ENCODE data around the gene NUAK1.

The NUAK1 gene

DNA sequence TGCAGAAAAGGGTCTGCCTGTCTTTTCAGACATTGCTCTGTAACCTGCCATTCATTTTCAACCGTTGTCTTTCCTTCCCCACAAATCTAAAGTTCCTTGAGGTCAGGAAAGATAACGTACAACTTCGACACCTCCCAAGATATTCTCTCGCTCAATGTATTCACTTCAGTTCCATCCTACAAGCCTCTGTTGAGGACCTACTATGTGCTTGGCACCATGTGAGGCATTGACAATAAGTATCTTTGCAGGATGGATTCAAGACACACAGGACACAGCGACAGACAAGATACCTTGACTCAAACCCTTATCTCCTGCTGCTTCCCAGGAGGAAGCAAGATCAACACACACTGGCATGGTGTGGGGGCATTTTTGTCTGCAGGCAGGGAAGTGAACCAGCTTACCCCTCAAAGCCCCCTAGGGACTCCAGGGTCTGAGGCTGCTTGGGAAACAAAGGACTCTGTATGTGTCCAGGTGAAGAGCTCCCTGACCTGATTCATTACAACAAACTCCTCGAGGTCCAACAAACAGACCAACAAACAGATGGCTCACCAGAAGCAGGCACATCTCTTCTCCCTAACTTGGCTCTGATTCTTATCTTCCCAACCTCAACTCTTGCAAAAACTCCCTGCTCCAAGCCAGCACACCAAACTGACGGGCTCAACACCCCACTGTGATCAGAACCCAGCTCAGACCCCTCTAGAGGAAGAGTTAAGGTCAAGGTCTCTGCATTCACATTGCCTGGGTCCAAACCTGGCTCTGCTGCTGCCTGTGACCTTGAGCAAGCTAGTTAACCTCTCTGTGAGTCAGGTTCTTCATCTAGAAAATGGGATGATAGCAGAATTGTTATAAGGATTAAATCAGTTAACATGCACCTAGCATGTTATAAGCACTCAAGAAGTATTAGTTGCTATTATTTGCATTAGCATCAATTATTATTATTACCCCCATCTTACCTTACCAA is 6.3 kb downstream of the NUAK1 start:
- no peaks in the 10 kb centered on the region for H3K9me3 Mint-ChIP-seq
- H3K27ac Mint-ChIP-seq: no peak overlapping the region
- peaks cover 39 to 79% of the 10 kb centered on the region in 2 donors for H3K27me3 Mint-ChIP-seq
- DNase-seq (no peak), ATAC-seq (replicated peaks) (no peak)
- no peak overlapping the region for H3K4me3 Mint-ChIP-seq
- H3K4me1 Mint-ChIP-seq (ENCODE audit: low read depth in 2 of 2): peaks cover 5 to 18% of the 10 kb centered on the region in 2 donors
- H3K36me3 Mint-ChIP-seq (ENCODE audit: insufficient read depth): no peaks in the 10 kb centered on the region

DNA sequence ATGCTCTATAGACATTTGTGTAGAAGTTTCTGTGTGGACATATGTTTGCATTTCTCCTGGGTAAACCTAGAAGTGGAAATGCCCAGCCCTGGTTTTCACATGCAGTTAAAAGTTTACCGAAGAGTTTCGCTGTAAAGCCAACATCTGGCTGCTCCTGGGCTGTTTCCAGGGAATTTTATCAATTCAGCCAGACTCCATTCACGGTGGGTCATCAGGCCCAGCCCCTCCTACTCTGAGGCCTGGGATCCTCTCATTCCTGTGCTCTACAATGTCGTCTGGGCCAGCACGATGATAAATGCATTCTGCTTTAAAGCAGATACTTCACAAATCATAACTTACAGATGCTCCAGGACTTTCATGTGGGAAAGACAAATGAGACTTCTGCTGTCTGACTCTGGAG is 7.1 kb downstream of the NUAK1 start:
- no peak for DNase-seq
- H3K27me3 Mint-ChIP-seq: peaks cover 32 to 71% of the 10 kb centered on the region in 2 donors
- H3K27ac Mint-ChIP-seq: no peak overlapping the region
- ATAC-seq (replicated peaks): no peak
- H3K4me3 Mint-ChIP-seq: no peak overlapping the region
- H3K9me3 Mint-ChIP-seq: no peaks in the 10 kb centered on the region
- H3K36me3 Mint-ChIP-seq (ENCODE audit: insufficient read depth): no peaks in the 10 kb centered on the region
- H3K4me1 Mint-ChIP-seq (ENCODE audit: low read depth in 2 of 2): peaks cover 5 to 14% of the 10 kb centered on the region in 2 donors

DNA sequence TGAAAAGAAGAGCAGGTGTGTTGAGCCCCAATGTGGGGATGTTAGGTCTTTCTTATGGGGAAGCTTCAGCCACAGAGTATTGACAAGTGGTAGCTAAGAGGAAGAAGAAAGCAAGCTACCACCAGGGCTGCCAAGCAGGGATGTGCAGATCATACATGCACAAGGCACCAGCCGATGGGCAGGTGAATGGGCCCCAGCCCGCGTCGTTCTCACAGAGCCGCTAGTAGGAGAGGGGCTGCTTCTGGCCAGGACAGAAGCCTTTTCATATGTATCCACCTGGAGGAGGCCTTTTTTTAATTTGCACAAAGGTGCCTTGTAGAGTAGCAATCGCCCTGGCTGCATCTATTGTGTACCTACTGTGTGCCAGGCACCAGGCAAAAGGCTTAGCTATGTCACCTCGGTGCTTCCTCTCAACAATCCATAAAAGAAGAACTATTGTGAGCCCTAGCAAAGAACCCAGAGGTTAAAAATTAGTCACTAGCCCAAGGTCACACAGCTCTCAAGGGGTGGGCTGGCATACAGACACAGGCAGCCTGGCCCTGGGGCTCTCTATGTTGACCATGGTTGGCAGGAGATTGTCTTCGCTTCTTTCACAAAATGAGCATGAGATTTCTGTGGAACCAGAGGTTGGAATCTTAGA is 8.2 kb downstream of the NUAK1 start:
- Mint-ChIP-seq H3K27me3 (peaks cover 25 to 61% of the 10 kb centered on the region in 2 donors), H3K9me3 (no peaks in the 10 kb centered on the region)
- no peak for ATAC-seq (replicated peaks)

DNA sequence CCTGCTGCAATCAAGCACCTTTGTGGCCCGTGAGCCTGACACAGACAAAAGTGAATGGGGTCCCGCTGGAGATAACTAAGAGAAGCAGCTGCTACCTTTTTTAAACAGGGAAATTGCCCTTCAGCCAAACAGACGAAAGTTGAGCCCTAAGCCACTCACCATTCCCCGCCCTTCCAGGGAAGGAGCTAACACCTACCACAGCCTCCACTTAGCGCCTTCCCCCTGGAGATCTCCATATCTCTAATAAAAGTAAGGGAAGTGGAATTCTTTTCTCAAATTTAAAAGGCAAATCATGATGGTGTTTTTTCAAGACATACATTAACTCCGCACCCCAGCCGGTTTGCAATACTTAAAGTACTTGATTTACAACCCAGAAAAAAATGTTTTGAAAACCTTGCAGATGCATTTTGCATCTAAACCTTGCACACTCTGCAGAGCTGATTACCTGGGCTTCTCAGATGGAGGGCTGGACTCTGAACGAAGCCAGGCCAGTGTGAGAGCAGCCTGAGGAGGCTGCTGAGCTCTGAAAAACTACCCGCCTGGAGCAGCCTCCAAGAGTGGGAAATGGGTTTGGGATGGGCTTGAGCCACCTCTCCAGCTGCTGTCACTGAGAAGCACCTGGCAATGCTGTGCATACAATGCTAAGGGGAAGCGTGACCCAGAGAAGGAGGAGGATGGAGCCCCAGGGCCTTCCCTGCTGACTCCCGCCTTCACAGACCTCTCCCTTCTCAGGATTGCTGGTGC is 10.0 kb downstream of the NUAK1 start:
- Mint-ChIP-seq H3K27me3 (peaks cover 14 to 42% of the 10 kb centered on the region in 2 donors), H3K27ac (no peak overlapping the region), H3K4me1 (ENCODE audit: low read depth in 2 of 2) (no peaks in the 10 kb centered on the region), H3K36me3 (ENCODE audit: insufficient read depth) (no peaks in the 10 kb centered on the region), H3K4me3 (no peak overlapping the region), H3K9me3 (no peaks in the 10 kb centered on the region)
- ATAC-seq (replicated peaks) (no peak), DNase-seq (no peak)

More for the DNA sequence above, 8.2 kb downstream of the NUAK1 start:
- Mint-ChIP-seq H3K4me1 (ENCODE audit: low read depth in 2 of 2) (peaks cover 0 to 3% of the 10 kb centered on the region in 2 donors), H3K4me3 (no peak overlapping the region), H3K36me3 (ENCODE audit: insufficient read depth) (no peaks in the 10 kb centered on the region), H3K27ac (no peak overlapping the region)
- DNase-seq: no peak

DNA sequence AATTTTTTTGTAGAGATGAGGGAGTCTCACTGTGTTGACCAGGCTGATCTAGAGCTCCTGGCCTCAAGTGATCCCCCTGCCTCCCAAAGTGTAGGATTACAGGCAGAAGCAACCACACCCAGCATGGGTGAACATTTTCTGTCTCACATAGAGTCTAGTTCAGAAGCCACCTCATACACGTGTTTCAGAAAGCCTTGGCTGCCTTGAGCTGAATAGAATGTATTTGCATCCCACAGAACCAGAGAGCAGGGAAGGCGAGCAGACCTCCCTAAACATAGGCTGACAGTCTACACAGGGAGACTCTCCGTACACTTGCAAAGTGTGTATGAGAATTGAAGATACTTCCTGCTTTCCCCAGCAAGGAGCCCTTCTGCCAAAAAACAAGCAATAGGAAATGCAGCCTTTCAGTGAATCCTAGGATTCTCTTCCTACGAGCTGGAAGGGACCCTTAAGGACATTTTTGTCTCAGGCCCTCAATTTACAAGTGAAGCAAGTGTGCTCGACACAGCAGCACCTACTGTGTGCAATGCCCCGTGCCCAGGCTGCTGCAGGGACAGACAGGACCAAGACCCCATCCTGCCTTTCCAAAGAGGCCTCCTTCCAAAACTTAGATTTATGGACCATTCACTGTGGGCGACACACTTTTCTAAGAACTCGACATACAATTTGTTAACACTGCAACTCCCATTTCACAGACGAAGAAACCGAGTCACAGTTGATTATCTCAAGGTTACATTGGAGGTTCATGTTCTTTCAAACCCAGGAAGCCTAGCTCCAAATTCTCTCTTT is 11.2 kb downstream of the NUAK1 start:
- no peaks in the 10 kb centered on the region for H3K36me3 Mint-ChIP-seq (ENCODE audit: insufficient read depth)
- H3K27me3 Mint-ChIP-seq: peaks cover 5 to 37% of the 10 kb centered on the region in 2 donors

DNA sequence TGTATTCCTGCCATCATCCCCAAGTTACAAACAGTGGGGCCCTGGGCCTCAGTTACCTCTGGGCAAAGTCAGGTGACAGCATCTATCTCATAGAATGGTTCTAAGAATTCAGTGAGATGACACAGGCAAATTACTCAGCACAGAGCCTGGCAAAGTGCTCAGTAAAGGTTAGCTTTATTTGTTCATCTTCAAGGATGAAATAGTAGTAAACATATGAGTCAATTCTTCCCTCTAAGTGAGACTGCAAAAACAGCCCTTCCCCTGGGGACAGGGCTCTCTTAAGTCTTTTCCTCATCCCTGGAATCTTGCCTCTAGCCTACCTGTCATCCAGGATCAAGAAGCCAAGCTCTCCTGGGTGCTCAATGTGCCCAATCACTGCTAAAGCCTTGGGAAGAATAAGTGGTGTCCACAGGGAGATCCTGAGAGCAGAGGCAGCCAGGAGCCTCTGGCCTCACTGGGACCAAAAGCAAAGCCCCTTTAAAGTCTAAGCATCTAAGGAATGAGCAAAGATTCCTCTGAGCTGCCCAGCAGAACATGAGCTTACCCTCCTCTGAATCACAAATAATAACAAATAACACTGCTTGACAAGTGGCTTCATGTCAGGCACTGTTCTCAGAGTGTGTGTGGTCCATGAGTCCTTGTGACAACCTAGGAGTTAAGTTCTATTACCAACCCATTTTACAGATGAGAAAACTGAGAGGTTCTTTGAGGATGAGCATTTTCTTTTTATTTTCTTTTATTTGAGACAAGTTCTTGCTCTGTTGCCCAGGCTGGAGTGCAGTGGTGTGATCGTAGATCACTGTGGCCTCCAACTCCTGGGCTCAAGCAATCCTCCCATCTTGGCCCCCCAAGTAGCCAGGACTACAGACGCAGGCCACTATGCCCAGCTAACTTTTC is 12.1 kb downstream of the NUAK1 start:
- Mint-ChIP-seq H3K4me3 (no peak overlapping the region), H3K27me3 (peaks cover 5 to 37% of the 10 kb centered on the region in 2 donors), H3K4me1 (ENCODE audit: low read depth in 2 of 2) (no peaks in the 10 kb centered on the region), H3K27ac (no peak overlapping the region), H3K9me3 (no peaks in the 10 kb centered on the region), H3K36me3 (ENCODE audit: insufficient read depth) (no peaks in the 10 kb centered on the region)
- DNase-seq (no peak), ATAC-seq (replicated peaks) (no peak)

More for the DNA sequence above, 11.2 kb downstream of the NUAK1 start:
- Mint-ChIP-seq H3K9me3 (no peaks in the 10 kb centered on the region), H3K27ac (no peak overlapping the region), H3K4me3 (no peak overlapping the region), H3K4me1 (ENCODE audit: low read depth in 2 of 2) (no peaks in the 10 kb centered on the region)
- DNase-seq: no peak
- no peak for ATAC-seq (replicated peaks)

DNA sequence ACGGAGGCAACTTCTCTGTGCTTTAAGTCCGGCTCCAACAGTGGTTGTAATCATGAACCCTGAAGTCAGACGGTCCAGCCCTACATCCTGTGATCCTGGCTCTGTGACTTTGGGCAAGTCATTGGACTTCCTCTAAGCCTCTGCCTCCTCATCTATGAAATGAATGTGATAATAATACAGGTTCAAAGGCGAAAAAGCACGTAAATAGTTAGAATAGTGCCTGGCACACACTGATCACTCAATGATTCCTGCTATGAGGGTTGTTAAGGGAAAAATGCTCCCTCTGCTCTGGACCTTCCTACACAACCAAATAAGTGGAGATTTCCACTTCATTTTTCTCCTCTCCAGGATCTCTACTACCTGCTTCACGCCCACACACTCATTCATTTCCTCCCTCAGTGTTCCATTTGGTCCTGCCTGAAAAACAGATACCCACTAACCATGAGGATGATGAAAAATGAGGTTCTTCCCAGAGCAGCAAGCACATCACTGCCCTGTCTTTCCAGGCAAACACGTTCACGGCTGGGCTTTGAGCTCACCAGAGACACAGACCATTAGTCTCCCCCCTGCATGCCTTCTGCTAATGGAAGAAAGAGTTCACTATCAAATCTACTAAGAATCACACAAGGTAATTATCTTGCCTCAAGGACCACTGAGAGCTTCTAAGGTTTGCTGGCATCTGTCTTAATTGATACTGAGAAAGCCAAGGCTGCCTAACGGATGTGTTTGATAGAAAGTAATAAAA is 13.2 kb downstream of the NUAK1 start:
- Mint-ChIP-seq H3K27ac (no peak overlapping the region), H3K9me3 (no peaks in the 10 kb centered on the region), H3K27me3 (peaks cover 0 to 32% of the 10 kb centered on the region in 2 donors), H3K36me3 (ENCODE audit: insufficient read depth) (no peaks in the 10 kb centered on the region), H3K4me1 (ENCODE audit: low read depth in 2 of 2) (no peaks in the 10 kb centered on the region), H3K4me3 (no peak overlapping the region)
- ATAC-seq (replicated peaks) (no peak), DNase-seq (no peak)

DNA sequence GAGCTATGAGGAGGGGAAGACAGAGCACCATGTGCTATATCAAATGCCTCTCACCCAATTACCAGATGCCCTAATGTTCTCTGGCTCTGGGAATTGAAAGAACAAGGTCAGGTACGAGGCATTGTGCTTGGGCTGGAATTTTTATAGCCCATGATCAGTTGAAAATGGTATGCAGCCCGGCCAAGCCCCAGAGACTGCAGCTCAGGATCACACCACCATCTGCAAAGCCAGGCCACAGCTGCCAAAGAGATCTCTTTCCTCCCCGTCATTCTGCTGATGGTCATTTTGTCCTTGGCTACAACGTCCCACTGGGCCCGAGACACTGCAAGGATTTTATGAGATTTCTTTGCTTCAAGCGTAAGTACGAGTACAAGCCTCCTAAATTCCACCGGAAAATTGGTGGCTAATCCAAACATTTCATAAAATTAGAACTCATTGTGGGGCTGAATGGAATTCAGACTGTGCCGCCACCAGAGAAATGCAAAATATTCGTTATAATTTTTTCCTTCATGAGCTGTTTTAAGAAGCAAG is 15.1 kb downstream of the NUAK1 start:
- Mint-ChIP-seq H3K36me3 (ENCODE audit: insufficient read depth) (no peaks in the 10 kb centered on the region), H3K27ac (no peak overlapping the region), H3K9me3 (no peaks in the 10 kb centered on the region), H3K4me3 (no peak overlapping the region), H3K27me3 (peaks cover 2 to 29% of the 10 kb centered on the region in 2 donors), H3K4me1 (ENCODE audit: low read depth in 2 of 2) (no peaks in the 10 kb centered on the region)
- DNase-seq (no peak), ATAC-seq (replicated peaks) (no peak)

DNA sequence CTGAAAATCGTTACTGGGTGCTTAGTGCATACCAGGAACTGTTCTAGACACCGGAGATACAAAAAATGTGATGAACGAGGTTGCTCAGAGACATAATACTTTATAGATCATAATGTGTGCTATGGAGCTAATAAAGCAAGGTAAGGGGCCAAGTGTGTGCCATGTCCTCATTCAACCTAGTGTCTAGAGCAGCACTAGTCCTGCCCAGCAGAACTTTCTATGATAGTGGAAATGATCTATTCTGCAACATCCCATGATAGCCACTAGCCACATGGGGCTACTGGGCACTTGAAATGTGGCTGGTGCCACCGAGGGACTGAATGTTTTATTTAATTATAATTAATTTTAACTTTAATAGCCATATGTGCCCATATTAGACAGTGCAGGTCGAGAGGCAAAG is 15.6 kb downstream of the NUAK1 start:
- Mint-ChIP-seq H3K27me3 (peaks cover 7 to 34% of the 10 kb centered on the region in 2 donors), H3K36me3 (ENCODE audit: insufficient read depth) (no peaks in the 10 kb centered on the region), H3K27ac (no peak overlapping the region), H3K9me3 (no peaks in the 10 kb centered on the region), H3K4me3 (no peak overlapping the region), H3K4me1 (ENCODE audit: low read depth in 2 of 2) (no peaks in the 10 kb centered on the region)
- ATAC-seq (replicated peaks) (no peak), DNase-seq (no peak)

DNA sequence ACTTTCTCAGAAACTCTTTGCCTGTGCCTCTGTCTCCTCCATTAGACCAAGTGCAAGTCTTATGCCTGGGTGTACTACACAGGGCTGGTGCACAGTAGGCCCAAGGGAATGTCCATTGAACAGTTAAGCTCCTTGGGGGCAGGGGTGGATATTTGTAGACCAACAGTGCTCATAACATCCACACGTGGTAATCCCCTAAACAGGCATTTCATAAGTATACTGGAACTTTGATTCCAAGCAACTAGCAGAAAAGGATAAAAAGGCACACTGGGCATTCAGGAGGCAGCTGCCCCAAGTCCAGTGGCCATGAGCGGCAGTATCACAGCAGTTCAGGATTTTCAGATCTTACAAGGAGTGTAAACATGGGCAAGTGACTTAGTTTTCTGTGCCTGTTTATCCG is 16.8 kb downstream of the NUAK1 start:
- H3K27me3 Mint-ChIP-seq: peaks cover 10 to 45% of the 10 kb centered on the region in 2 donors
- no peaks in the 10 kb centered on the region for H3K9me3 Mint-ChIP-seq
- H3K36me3 Mint-ChIP-seq (ENCODE audit: insufficient read depth): no peaks in the 10 kb centered on the region
- H3K4me3 Mint-ChIP-seq: no peak overlapping the region
- DNase-seq: no peak
- no peak for ATAC-seq (replicated peaks)
- H3K27ac Mint-ChIP-seq: no peak overlapping the region
- no peaks in the 10 kb centered on the region for H3K4me1 Mint-ChIP-seq (ENCODE audit: low read depth in 2 of 2)

DNA sequence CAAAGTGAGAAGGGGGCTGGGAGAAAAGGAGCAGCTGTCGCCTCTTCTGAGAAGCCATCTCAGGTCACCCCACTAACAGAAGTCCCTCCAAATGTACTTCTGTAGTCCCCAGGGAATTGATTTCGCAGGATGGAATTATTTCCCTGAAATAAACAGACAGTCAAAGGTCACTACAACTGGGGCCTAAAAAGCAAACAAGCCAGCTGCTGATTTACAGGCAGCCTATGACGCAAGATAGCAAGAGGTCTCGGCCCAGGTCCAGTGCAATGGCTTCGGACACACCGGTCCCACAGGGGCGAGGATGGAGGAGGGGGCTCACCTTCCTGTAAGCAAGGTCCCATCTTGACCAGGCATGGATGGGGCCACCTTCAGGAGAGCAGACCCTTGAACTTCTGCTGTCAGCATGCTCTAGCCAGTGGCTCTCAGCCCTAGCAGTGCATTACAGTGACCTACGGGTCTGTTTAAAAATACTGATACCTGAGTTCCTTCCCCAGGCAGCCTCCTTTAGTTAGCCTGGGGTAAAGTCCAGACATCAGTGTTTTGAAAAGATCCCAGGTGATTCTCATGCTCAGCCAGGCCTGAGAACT is 18.1 kb downstream of the NUAK1 start:
- H3K4me3 Mint-ChIP-seq: no peak overlapping the region
- H3K27ac Mint-ChIP-seq: no peak overlapping the region
- no peaks in the 10 kb centered on the region for H3K9me3 Mint-ChIP-seq
- DNase-seq: no peak
- ATAC-seq (replicated peaks): no peak
- no peaks in the 10 kb centered on the region for H3K36me3 Mint-ChIP-seq (ENCODE audit: insufficient read depth)
- H3K4me1 Mint-ChIP-seq (ENCODE audit: low read depth in 2 of 2): no peaks in the 10 kb centered on the region
- H3K27me3 Mint-ChIP-seq: peaks cover 10 to 59% of the 10 kb centered on the region in 2 donors
